Stimulated activated CD4-positive, alpha-beta T cell treated with anti-CD3 and anti-CD28 coated beads, Interleukin-2, amount 100 ng/mL, for 48 hours (primary cell): ENCODE results near the gene TSPAN11.
"Not testable (repeated sequence)": the region's sequence is repeated elsewhere in the genome, so short reads cannot be mapped to it uniquely, and the experiment has no call there.

ENCODE experiments used
- DNase-seq, 2 donors: peaks; one replicate each; pipeline ENCODE4 v3.0.0-alpha.2; 2020

TSPAN11 gene

GRCh38 chr12:31021809-31022494, 95.4 kb downstream of the TSPAN11 start:
- DNase-seq: no peak

- DNase-seq: no peak
Observed at GRCh38 chr12:31023271-31023724, 96.8 kb downstream of the TSPAN11 start.

- no peak for DNase-seq
Observed at GRCh38 chr12:31026202-31026601, 99.7 kb downstream of the TSPAN11 start.

GRCh38 chr12:31027006-31027405, 100.5 kb downstream of the TSPAN11 start:
- DNase-seq: not testable (repeated sequence)

- no peak for DNase-seq
Observed at GRCh38 chr12:31029468-31029867, 102.9 kb downstream of the TSPAN11 start.

GRCh38 chr12:31029916-31030562, 103.5 kb downstream of the TSPAN11 start:
- no peak for DNase-seq

- no peak for DNase-seq
Observed at GRCh38 chr12:31031951-31032335, 105.4 kb downstream of the TSPAN11 start.

- DNase-seq: no peak
Observed at GRCh38 chr12:31033146-31033545, 106.6 kb downstream of the TSPAN11 start.

GRCh38 chr12:31033681-31034080, 107.1 kb downstream of the TSPAN11 start:
- DNase-seq: no peak

GRCh38 chr12:31034372-31034771, 107.8 kb downstream of the TSPAN11 start:
- no peak for DNase-seq

GRCh38 chr12:31035226-31035625, 108.7 kb downstream of the TSPAN11 start:
- DNase-seq: no peak

- no peak for DNase-seq
Observed at GRCh38 chr12:31035967-31036665, 109.6 kb downstream of the TSPAN11 start.

- no peak for DNase-seq
Observed at GRCh38 chr12:31037028-31037427, 110.5 kb downstream of the TSPAN11 start.

- DNase-seq: no peak
Observed at GRCh38 chr12:31037931-31038330, 111.4 kb downstream of the TSPAN11 start.

GRCh38 chr12:31041033-31041564, 114.6 kb downstream of the TSPAN11 start:
- DNase-seq: no peak
